ENCODE measurements around the gene DCAF10. TPM values are rescaled to one million over a fixed set of nuclear protein-coding genes. Genes with fewer than 3 reads are reported as not detected.
A peak's percentile ranks its signal among the peaks of the same experiment; 100 is the strongest.

DCAF10 gene
- total and polyA plus RNA-seq, 10 of the 15 experiments (the other 5 are each of a cell fraction or from before 2014, with no cell fraction given): 3.9 to 21.7 (median 9.8) TPM

DNA sequence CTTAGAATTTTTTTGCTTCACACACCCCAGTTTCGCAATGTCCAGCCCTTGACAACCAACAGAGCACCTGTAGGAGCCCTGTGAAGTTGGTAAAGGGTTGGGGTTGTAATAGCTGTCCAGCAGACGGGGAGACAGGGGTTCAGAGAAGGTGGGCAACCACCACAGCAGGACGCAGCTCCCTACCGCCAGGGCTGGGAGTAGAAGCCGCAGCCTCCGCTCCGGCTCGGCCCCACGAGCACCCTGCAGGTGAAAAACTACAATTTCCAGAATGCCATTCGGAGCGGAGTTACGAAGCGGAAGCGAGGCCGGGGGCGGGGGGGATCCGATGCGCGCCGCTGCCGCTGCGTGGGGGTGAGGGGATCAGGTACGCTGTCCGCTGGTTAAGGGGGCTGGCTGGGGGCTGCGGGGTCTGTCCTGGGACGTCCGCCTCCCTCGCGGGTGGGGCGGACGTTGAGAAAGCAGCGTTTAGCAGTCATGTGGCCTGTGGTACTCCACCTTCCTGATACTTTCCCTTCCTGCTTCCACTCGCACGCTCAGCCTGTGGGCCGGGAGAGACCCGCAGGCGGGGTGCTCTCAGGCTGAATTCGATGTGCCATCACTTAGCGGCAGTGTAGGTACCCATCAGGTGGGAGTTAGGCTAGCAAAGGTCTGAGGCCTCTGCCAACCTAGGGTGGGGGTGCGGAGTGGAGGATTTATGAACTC is 47.0 kb upstream of the DCAF10 start, which contains the start of gene TRMT10B (continued):
- TF ChIP-seq, protein P1, sequence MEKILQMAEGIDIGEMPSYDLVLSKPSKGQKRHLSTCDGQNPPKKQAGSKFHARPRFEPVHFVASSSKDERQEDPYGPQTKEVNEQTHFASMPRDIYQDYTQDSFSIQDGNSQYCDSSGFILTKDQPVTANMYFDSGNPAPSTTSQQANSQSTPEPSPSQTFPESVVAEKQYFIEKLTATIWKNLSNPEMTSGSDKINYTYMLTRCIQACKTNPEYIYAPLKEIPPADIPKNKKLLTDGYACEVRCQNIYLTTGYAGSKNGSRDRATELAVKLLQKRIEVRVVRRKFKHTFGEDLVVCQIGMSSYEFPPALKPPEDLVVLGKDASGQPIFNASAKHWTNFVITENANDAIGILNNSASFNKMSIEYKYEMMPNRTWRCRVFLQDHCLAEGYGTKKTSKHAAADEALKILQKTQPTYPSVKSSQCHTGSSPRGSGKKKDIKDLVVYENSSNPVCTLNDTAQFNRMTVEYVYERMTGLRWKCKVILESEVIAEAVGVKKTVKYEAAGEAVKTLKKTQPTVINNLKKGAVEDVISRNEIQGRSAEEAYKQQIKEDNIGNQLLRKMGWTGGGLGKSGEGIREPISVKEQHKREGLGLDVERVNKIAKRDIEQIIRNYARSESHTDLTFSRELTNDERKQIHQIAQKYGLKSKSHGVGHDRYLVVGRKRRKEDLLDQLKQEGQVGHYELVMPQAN (conservative IDR thresholded peaks at IDR 0.05): peak; percentile 38; the same call in 1 of the 2 replicates
- peak; percentile 75 for TF ChIP-seq POLR2A (IDR thresholded peaks at IDR 0.05; ENCODE audit: low read depth, low read length)
- TF ChIP-seq SUZ12 (IDR thresholded peaks at IDR 0.05; ENCODE audit: unreplicated experiment): no peak
- no peak for TF ChIP-seq BMI1 (IDR thresholded peaks at IDR 0.05; ENCODE audit: borderline replicate concordance)
- TF ChIP-seq DPF2 (IDR thresholded peaks at IDR 0.05): no peak
- no peak for TF ChIP-seq SKIL (IDR thresholded peaks at IDR 0.05; ENCODE audit: low read depth, poor library complexity, severe bottlenecking)
- TF ChIP-seq ZNF24 (IDR thresholded peaks at IDR 0.05): no peak
- TF ChIP-seq TBL1XR1 (IDR thresholded peaks at IDR 0.05; ENCODE audit: low read depth, low read length): no peak
- peak; percentile 79 for TF ChIP-seq SIX5 (IDR thresholded peaks at IDR 0.05; ENCODE audit: low read depth, low read length, severe bottlenecking)
- no peak for TF ChIP-seq SMC3 (IDR thresholded peaks at IDR 0.05; ENCODE audit: borderline replicate concordance, low read length)
- no peak for TF ChIP-seq WRNIP1 (IDR thresholded peaks at IDR 0.05; ENCODE audit: borderline replicate concordance, low read depth, low read length)
- no peak for TF ChIP-seq HDAC6 (IDR thresholded peaks at IDR 0.05; ENCODE audit: unreplicated experiment)
- peak in 1 of 2 experiments; percentile 84; a peak in 2 of 3 replicates for TF ChIP-seq EGR1 (IDR thresholded peaks at IDR 0.05; ENCODE audit: borderline replicate concordance in 1 of 2, low read depth in 2 of 2, low read length in 2 of 2)
- TF ChIP-seq SMAD5 (IDR thresholded peaks at IDR 0.05; ENCODE audit: low read depth): no peak
- TF ChIP-seq BACH1 (IDR thresholded peaks at IDR 0.05; ENCODE audit: borderline replicate concordance): no peak
- no peak for TF ChIP-seq CEBPZ (IDR thresholded peaks at IDR 0.05; ENCODE audit: low read depth, low read length)
- TF ChIP-seq FOXM1 (IDR thresholded peaks at IDR 0.05; ENCODE audit: low read depth, low read length): no peak

Data from GM12878 (cell line).